ENCODE results near the gene POLR1A.

GRCh38 chr2:86136141-86136540 lies 30.5 kb upstream of the POLR1A start:
- TF ChIP-seq CTCF (IDR thresholded peaks at IDR 0.05) (no peak), POLR2A (IDR thresholded peaks at IDR 0.05) (no peak)
